ENCODE measurements around the gene TMEM238L.
A peak's percentile ranks its signal among the peaks of the same experiment; 100 is the strongest.

TMEM238L gene

GRCh38 chr17:10797476-10798328 is 6.2 kb downstream of the TMEM238L start:
- Mint-ChIP-seq H3K9me3 (no peaks in the 10 kb centered on the region), H3K4me1 (ENCODE audit: low read depth) (no peaks in the 10 kb centered on the region), H3K27me3 (no peaks in the 10 kb centered on the region), H3K36me3 (ENCODE audit: low read depth) (no peaks in the 10 kb centered on the region), H3K4me3 (no peak overlapping the region), H3K27ac (no peak overlapping the region)
- intact Hi-C loops (cut with micrococcal nuclease): no loop called here

DNA sequence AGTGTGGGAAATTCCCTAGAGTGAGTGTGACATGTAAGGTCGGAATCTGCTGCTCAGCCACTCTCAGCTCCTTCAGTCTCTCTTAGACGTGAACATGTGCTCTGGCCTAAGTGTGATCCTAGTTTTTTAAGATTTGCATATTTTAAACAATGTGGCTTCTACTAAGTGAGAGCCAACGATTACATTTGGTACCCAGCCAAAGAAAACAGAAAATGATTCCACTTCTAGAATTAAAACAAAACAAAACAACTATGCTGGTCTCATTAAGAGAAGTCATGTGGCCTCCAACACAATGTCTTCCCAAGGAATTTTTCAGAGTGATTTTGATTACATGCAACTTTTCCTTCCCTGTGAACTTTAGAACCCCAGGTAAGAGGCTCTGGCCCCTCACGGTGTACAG is 10.1 kb downstream of the TMEM238L start:
- Mint-ChIP-seq H3K27me3 (no peaks in the 10 kb centered on the region), H3K4me3 (no peak overlapping the region), H3K36me3 (ENCODE audit: low read depth) (no peaks in the 10 kb centered on the region), H3K9me3 (no peaks in the 10 kb centered on the region), H3K4me1 (ENCODE audit: low read depth) (peaks cover 7% of the 10 kb centered on the region), H3K27ac (no peak overlapping the region)
- intact Hi-C loops (cut with micrococcal nuclease): no loop called here

GRCh38 chr17:10793256-10793655 is 10.6 kb downstream of the TMEM238L start:
- intact Hi-C loops (cut with micrococcal nuclease): no loop called here
- H3K27me3 Mint-ChIP-seq: no peaks in the 10 kb centered on the region
- H3K27ac Mint-ChIP-seq: no peak overlapping the region
- peaks cover 7% of the 10 kb centered on the region for H3K4me1 Mint-ChIP-seq (ENCODE audit: low read depth)
- no peak overlapping the region for H3K4me3 Mint-ChIP-seq
- no peaks in the 10 kb centered on the region for H3K9me3 Mint-ChIP-seq
- H3K36me3 Mint-ChIP-seq (ENCODE audit: low read depth): no peaks in the 10 kb centered on the region

GRCh38 chr17:10792151-10792550 is 11.7 kb downstream of the TMEM238L start:
- H3K9me3 Mint-ChIP-seq: no peaks in the 10 kb centered on the region
- H3K27me3 Mint-ChIP-seq: no peaks in the 10 kb centered on the region
- H3K27ac Mint-ChIP-seq: no peak overlapping the region
- H3K4me3 Mint-ChIP-seq: no peak overlapping the region
- intact Hi-C loops (cut with micrococcal nuclease): no loop called here
- no peaks in the 10 kb centered on the region for H3K36me3 Mint-ChIP-seq (ENCODE audit: low read depth)
- H3K4me1 Mint-ChIP-seq (ENCODE audit: low read depth): peaks cover 7% of the 10 kb centered on the region

- no peaks in the 10 kb centered on the region for H3K27me3 Mint-ChIP-seq
- intact Hi-C loops (cut with micrococcal nuclease): no loop called here
- H3K4me3 Mint-ChIP-seq: no peak overlapping the region
- no peaks in the 10 kb centered on the region for H3K36me3 Mint-ChIP-seq (ENCODE audit: low read depth)
- H3K9me3 Mint-ChIP-seq: no peaks in the 10 kb centered on the region
- peaks cover 7% of the 10 kb centered on the region for H3K4me1 Mint-ChIP-seq (ENCODE audit: low read depth)
- no peak overlapping the region for H3K27ac Mint-ChIP-seq
Observed at GRCh38 chr17:10790491-10791401, 13.2 kb downstream of the TMEM238L start.

GRCh38 chr17:10789694-10790271 is 14.1 kb downstream of the TMEM238L start:
- H3K36me3 Mint-ChIP-seq (ENCODE audit: low read depth): no peaks in the 10 kb centered on the region
- no peak overlapping the region for H3K27ac Mint-ChIP-seq
- no peaks in the 10 kb centered on the region for H3K9me3 Mint-ChIP-seq
- H3K27me3 Mint-ChIP-seq: no peaks in the 10 kb centered on the region
- no peak overlapping the region for H3K4me3 Mint-ChIP-seq
- H3K4me1 Mint-ChIP-seq (ENCODE audit: low read depth): peaks cover 7% of the 10 kb centered on the region
- intact Hi-C loops (cut with micrococcal nuclease): no loop called here

GRCh38 chr17:10787306-10788045 is 16.4 kb downstream of the TMEM238L start:
- H3K4me3 Mint-ChIP-seq: no peak overlapping the region

DNA sequence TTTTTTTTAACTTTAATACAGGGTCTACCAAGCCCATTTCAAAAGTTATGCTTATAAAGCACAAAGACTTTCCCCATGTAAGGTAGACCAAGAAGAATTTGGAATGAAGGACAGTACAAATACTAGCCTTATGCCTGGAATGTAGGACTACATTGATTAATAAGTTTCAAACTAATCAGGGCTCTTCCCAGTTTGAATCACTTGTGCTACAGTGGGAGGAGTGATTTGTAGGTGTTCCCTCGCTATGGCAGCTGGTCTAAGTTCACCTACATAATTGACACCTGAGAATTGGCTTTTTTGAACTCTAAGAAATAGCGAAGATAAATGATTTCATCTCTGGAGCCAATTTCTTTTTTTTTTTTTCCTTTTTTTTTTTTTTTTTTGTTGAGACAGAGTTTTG is 18.6 kb downstream of the TMEM238L start:
- Mint-ChIP-seq H3K36me3 (ENCODE audit: low read depth) (no peaks in the 10 kb centered on the region), H3K4me1 (ENCODE audit: low read depth) (no peaks in the 10 kb centered on the region), H3K27ac (no peak overlapping the region), H3K4me3 (no peak overlapping the region), H3K9me3 (peaks cover 15% of the 10 kb centered on the region), H3K27me3 (peaks cover 3% of the 10 kb centered on the region)
- intact Hi-C loops (cut with micrococcal nuclease): no loop called here

More at GRCh38 chr17:10787306-10788045, 16.4 kb downstream of the TMEM238L start:
- Mint-ChIP-seq H3K9me3 (peaks cover 13% of the 10 kb centered on the region), H3K27ac (no peak overlapping the region), H3K36me3 (ENCODE audit: low read depth) (no peaks in the 10 kb centered on the region), H3K27me3 (peaks cover 3% of the 10 kb centered on the region), H3K4me1 (ENCODE audit: low read depth) (peaks cover 7% of the 10 kb centered on the region)
- intact Hi-C loops (cut with micrococcal nuclease): no loop called here

GRCh38 chr17:10779609-10780008 is 24.3 kb downstream of the TMEM238L start:
- no peaks in the 10 kb centered on the region for H3K36me3 Mint-ChIP-seq (ENCODE audit: low read depth)
- H3K27ac Mint-ChIP-seq: no peak overlapping the region
- no peak overlapping the region for H3K4me3 Mint-ChIP-seq
- H3K9me3 Mint-ChIP-seq: peaks cover 25% of the 10 kb centered on the region
- intact Hi-C loops (cut with micrococcal nuclease): no loop called here
- peaks cover 11% of the 10 kb centered on the region for H3K4me1 Mint-ChIP-seq (ENCODE audit: low read depth)
- peaks cover 3% of the 10 kb centered on the region for H3K27me3 Mint-ChIP-seq

- Mint-ChIP-seq H3K27me3 (no peaks in the 10 kb centered on the region), H3K36me3 (ENCODE audit: low read depth) (no peaks in the 10 kb centered on the region), H3K9me3 (peaks cover 16% of the 10 kb centered on the region), H3K27ac (peak overlapping the region; percentile 10), H3K4me1 (ENCODE audit: low read depth) (peaks cover 11% of the 10 kb centered on the region), H3K4me3 (no peak overlapping the region)
- intact Hi-C loops (cut with micrococcal nuclease): no loop called here
Observed at GRCh38 chr17:10777890-10778289, 26.0 kb downstream of the TMEM238L start.

DNA sequence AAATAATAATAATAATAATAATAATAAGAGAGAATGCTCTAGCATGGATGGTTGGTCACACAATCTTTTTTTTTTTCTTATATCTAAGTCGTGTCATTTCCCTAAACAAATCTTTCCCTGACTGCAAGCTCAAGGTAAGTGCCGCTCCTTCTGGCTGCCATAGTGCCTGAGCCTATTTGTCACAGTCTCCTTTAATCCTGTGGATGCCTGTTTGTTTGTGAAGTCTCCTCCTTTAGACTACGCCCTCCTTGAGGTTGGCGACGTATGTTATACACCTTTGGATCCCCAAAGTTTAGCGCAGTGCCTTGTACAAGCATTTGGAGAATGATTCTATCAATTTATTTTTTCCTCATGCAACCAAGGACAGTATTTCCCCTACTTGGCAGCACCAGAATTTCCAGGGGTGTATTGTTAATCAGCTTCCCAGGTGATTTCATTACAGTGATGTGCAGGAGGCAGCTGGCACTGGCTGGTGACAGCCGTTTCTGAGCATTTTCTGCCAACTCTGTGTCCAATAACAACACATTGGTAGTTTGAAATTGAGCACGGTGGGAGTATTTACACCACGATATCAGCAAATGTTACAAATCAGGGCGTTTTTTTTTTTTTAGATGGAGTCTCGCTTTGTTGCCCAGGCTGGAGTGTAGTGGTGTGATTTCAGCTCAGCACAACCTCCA is 26.6 kb downstream of the TMEM238L start:
- Mint-ChIP-seq H3K36me3 (ENCODE audit: low read depth) (no peaks in the 10 kb centered on the region), H3K27me3 (no peaks in the 10 kb centered on the region), H3K4me3 (no peak overlapping the region), H3K9me3 (peaks cover 10% of the 10 kb centered on the region), H3K27ac (no peak overlapping the region), H3K4me1 (ENCODE audit: low read depth) (peaks cover 11% of the 10 kb centered on the region)
- intact Hi-C loops (cut with micrococcal nuclease): no loop called here

DNA sequence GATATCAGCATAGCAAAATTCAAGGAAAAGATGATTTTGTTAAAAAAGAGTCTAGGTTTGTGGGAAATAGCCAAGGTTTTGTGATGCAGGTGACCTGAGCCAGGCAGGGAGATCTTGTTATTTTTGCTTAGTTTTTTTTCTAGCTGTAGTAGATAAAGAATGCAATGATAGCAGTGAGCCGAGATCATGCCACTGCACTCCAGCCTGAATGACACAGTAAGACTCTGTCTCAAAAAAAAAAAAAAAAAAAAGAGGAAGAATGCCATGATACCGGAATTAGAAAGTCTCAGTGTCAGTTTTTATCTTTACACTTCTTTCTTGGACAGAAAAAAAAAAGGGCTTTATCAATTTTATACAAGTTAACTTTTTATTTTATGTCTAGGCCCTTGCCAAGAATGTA is 27.5 kb downstream of the TMEM238L start:
- Mint-ChIP-seq H3K4me3 (no peak overlapping the region), H3K27ac (no peak overlapping the region)
- intact Hi-C loops (cut with micrococcal nuclease): no loop called here

DNA sequence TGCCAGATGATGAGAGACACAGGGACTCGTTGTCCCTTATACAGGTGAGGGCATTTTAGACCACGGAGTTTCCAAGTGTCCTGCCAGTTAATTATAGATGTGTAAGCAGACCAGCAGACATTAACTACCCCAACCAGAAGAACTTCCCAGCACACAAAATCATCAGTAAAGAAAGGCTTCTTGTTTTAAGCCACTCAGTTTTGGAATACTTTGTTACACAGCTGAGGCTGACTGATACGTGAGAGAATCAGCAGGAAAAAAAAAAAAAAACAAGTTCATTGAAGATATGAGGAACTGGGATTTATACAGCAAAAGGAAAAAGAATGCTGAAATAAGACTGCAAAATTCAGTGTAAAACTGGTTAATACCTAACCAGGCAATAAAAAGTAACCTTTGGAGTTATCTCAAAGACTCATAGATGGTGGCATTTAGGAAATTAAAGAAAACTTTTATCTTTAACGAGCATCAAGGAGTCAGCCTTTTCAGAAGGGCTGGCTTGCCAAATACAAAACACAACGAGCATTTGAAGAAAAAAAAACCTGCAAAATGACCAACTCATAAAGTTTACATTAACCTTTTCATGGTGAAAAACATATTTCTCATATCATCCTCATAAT is 28.1 kb downstream of the TMEM238L start:
- Mint-ChIP-seq H3K27ac (no peak overlapping the region), H3K36me3 (ENCODE audit: low read depth) (no peaks in the 10 kb centered on the region), H3K9me3 (peaks cover 10% of the 10 kb centered on the region), H3K4me3 (no peak overlapping the region), H3K4me1 (ENCODE audit: low read depth) (peaks cover 11% of the 10 kb centered on the region), H3K27me3 (no peaks in the 10 kb centered on the region)
- intact Hi-C loops (cut with micrococcal nuclease): no loop called here

More for the DNA sequence above, 27.5 kb downstream of the TMEM238L start:
- H3K27me3 Mint-ChIP-seq: no peaks in the 10 kb centered on the region
- H3K9me3 Mint-ChIP-seq: peaks cover 10% of the 10 kb centered on the region
- H3K4me1 Mint-ChIP-seq (ENCODE audit: low read depth): peaks cover 11% of the 10 kb centered on the region
- no peaks in the 10 kb centered on the region for H3K36me3 Mint-ChIP-seq (ENCODE audit: low read depth)

Data from dendritic cell treated with granulocyte-macrophage colony-stimulating factor and Interleukin-4, amounts not matched to agents 40 ng/mL and 50 ng/mL, for 4 days (primary cell).